ENCODE measurements around the gene DOCK7.
"Not testable (repeated sequence)": the region's sequence is repeated elsewhere in the genome, so short reads cannot be mapped to it uniquely, and the experiment has no call there.

The DOCK7 gene

DNA sequence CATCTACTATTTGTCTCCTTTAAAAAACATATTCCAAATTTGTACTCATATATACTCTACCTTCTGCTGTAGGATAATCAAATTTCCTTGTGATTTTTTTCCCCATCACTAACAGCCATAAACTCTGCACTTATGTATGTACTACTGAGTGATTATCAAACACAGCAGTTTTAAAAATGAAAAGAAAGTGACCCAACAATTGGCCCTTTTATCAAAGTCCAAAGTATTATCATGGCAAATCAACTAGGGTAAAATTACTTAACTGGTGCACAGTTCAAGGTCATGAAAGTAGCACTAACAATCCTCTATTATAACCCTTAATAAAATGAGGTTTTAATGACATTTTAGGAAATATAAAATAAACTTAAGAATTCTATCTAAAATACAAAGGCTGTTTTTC lies 79.3 kb downstream of the DOCK7 start:
- Histone ChIP-seq H3K4me1 (ENCODE audit: insufficient read depth, low read length) (peaks cover 3% of the 10 kb centered on the region; the same call in 1 of the 2 replicates), H3K9ac (ENCODE audit: low read depth, low read length) (no peak overlapping the region), H3K9me3 (ENCODE audit: control insufficient read depth, insufficient read depth, low read length) (no peaks in the 10 kb centered on the region), H3K36me3 (ENCODE audit: insufficient read depth, low read length) (no peaks in the 10 kb centered on the region)

DNA sequence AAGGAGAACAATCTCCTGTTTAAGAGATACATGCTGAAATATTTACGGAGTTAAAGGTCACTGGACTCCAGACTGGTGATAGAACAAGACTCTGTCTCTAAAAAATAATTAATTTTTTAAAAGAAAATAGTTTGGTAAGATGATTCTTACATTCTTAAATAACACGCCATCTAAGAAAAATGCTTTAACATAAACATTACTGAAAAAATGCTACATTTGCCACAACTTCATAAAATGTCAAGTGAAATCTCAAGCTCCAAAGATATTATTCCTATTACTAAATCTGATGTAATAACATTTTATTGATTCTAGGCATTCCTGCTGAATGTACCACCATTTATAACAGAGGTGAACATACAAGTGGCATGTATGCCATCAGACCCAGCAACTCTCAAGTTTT lies 86.7 kb downstream of the DOCK7 start:
- Histone ChIP-seq H3K9me3 (ENCODE audit: control insufficient read depth, insufficient read depth, low read length) (no peaks in the 10 kb centered on the region), H3K36me3 (ENCODE audit: insufficient read depth, low read length) (no peaks in the 10 kb centered on the region), H3K9ac (ENCODE audit: low read depth, low read length) (no peak overlapping the region), H3K4me1 (ENCODE audit: insufficient read depth, low read length) (no peaks in the 10 kb centered on the region)

GRCh38 chr1:62599044-62599443 lies 89.1 kb downstream of the DOCK7 start:
- Histone ChIP-seq H3K36me3 (ENCODE audit: insufficient read depth, low read length) (no peaks in the 10 kb centered on the region), H3K9me3 (ENCODE audit: control insufficient read depth, insufficient read depth, low read length) (no peaks in the 10 kb centered on the region), H3K4me1 (ENCODE audit: insufficient read depth, low read length) (peaks cover 2% of the 10 kb centered on the region; the same call in 1 of the 2 replicates), H3K9ac (ENCODE audit: low read depth, low read length) (no peak overlapping the region)

DNA sequence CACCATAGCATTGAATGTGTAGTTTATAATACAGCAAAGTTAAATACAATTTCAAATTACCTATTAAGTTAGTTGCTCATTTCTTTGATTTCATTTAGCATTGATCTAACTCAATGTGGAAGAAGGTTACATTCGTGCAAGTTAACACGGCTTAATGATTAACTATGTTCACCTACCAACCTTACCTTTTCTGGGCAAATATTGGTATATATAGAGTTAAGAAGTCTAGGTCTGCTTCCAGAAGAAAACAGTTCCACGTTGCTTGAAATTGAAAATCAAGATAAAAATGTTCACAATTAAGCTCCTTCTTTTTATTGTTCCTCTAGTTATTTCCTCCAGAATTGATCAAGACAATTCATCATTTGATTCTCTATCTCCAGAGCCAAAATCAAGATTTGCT lies 90.9 kb downstream of the DOCK7 start, which contains the start of gene ANGPTL3:
ANGPTL3 (plus strand) TSS at position 240 of the 400 bp plus-strand sequence; CDS start at position 287, 47 bp downstream.
- no peak within 1 kb of the TSS for H3K9ac ChIP-seq (ENCODE audit: low read depth, low read length)
- H3K4me1 ChIP-seq (ENCODE audit: insufficient read depth, low read length): peaks cover 5% of the 10 kb centered on the region; the same call in 1 of the 2 replicates
- no peaks in the 10 kb centered on the region for H3K36me3 ChIP-seq (ENCODE audit: insufficient read depth, low read length)
- H3K9me3 ChIP-seq (ENCODE audit: control insufficient read depth, insufficient read depth, low read length): no peaks in the 10 kb centered on the region

DNA sequence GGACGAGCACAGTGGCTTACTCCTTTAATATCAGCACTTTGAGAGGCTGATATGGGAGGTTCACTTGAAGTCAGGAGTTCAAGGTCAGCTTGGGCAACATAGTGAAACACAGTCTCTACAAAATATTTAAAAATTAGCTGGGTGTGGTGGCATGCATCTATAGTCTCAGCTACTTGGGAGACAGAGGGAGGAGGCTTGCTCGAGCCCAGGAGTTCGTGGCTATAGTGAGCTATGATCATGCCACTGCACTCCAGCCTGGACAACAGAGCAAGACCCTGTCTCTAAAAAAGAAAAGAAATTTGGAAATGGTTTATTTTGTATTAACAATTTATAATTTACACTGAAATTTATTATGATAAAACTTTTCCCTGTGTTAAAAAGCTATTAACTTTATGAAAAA lies 92.5 kb downstream of the DOCK7 start:
- Histone ChIP-seq H3K36me3 (ENCODE audit: insufficient read depth, low read length) (no peaks in the 10 kb centered on the region), H3K9ac (ENCODE audit: low read depth, low read length) (no peak overlapping the region), H3K9me3 (ENCODE audit: control insufficient read depth, insufficient read depth, low read length) (no peaks in the 10 kb centered on the region), H3K4me1 (ENCODE audit: insufficient read depth, low read length) (peaks cover 5% of the 10 kb centered on the region; the same call in 1 of the 2 replicates)

DNA sequence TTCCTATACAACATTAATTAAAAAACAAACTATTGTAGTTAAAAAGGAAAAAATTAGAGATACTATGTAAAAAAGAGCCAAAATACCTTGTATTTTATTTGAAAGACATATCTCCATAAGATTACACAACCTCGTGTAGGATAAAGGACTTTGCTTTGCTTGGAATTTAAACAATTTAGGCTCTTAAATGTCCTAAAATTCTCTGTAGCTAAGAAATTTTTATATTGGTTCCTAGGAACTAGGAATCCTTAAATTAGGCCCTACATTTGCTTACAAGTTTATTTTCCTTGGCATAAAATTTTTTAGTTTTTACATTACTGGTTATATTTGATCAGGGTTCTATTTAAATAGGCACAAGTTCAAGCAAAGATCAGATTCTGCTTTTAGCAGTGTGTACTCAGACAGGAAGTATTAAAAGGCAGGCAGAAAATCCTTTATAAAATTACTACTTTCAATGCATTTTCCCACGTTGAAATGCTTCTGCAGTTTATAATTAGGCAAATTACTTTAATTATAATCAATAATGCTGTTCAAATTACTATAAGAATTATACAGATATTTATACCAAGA lies 94.3 kb downstream of the DOCK7 start:
- H3K36me3 ChIP-seq (ENCODE audit: insufficient read depth, low read length): no peaks in the 10 kb centered on the region
- H3K4me1 ChIP-seq (ENCODE audit: insufficient read depth, low read length): peaks cover 5% of the 10 kb centered on the region; the same call in 1 of the 2 replicates
- no peaks in the 10 kb centered on the region for H3K9me3 ChIP-seq (ENCODE audit: control insufficient read depth, insufficient read depth, low read length)
- H3K9ac ChIP-seq (ENCODE audit: low read depth, low read length): no peak overlapping the region

DNA sequence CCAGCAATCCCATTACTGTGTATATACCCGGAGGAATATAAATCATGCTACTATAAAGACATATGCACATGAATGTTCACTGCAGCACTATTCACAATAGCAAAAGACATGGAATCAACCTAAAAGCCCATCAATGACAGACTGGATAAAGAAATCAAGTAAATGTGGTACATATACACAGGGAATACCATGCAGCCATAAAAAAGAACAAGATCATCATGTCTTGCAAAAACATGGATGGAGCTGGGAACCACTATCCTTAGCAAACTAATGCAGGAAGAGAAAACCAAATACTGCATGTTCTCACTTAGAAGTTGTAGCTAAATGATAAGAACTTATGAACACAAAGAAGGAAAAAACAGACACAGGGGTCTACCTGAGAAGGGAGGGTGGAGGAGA lies 97.2 kb downstream of the DOCK7 start:
- Histone ChIP-seq H3K36me3 (ENCODE audit: insufficient read depth, low read length) (no peaks in the 10 kb centered on the region), H3K4me1 (ENCODE audit: insufficient read depth, low read length) (peaks cover 6% of the 10 kb centered on the region), H3K9me3 (ENCODE audit: control insufficient read depth, insufficient read depth, low read length) (no peaks in the 10 kb centered on the region), H3K9ac (ENCODE audit: low read depth, low read length) (no peak overlapping the region)

GRCh38 chr1:62590255-62590969 lies 97.8 kb downstream of the DOCK7 start:
- Histone ChIP-seq H3K9me3 (ENCODE audit: control insufficient read depth, insufficient read depth, low read length) (no peaks in the 10 kb centered on the region), H3K9ac (ENCODE audit: low read depth, low read length) (no peak overlapping the region), H3K36me3 (ENCODE audit: insufficient read depth, low read length) (no peaks in the 10 kb centered on the region), H3K4me1 (ENCODE audit: insufficient read depth, low read length) (peaks cover 10% of the 10 kb centered on the region)

- Histone ChIP-seq H3K4me1 (ENCODE audit: insufficient read depth, low read length) (peaks cover 14% of the 10 kb centered on the region), H3K36me3 (ENCODE audit: insufficient read depth, low read length) (no peaks in the 10 kb centered on the region), H3K9me3 (ENCODE audit: control insufficient read depth, insufficient read depth, low read length) (peaks cover 3% of the 10 kb centered on the region; the same call in 1 of the 2 replicates), H3K9ac (ENCODE audit: low read depth, low read length) (no peak overlapping the region)
Measured at GRCh38 chr1:62589321-62589720, 98.9 kb downstream of the DOCK7 start.

GRCh38 chr1:62588000-62588399 lies 100.2 kb downstream of the DOCK7 start:
- Histone ChIP-seq H3K4me1 (ENCODE audit: insufficient read depth, low read length) (peaks cover 9% of the 10 kb centered on the region), H3K9ac (ENCODE audit: low read depth, low read length) (no peak overlapping the region), H3K36me3 (ENCODE audit: insufficient read depth, low read length) (no peaks in the 10 kb centered on the region), H3K9me3 (ENCODE audit: control insufficient read depth, insufficient read depth, low read length) (peaks cover 3% of the 10 kb centered on the region; the same call in 1 of the 2 replicates)

DNA sequence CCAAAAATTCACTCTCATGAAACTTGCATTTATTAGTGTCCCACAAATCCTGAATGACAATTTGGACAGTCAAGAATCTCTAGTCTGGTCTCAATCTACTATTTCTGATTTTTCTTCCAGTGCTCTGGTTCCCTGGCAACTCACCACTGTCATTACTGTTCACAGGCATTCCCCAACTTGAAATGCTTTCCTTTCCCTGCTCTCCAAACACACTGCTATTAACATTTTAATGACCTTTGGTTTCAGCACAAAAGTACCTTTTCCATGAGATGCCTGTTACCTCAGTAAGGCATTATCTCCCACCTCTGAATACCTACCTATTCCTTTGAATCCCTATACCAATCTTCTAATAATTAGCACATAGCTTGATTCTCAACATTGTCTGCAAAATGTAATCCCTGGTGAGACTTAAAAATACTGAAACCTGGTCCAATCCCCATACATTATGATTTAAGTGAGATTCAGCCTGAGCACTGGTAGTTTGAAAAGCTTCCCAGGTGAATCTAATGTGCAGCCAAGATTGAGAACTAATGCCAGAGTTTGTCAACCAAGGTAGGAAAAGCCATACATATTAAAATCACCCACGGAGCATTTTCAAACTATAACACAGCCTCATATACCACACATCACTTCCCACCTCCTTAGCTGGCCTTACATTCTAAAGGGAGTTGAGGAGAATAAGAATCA lies 102.6 kb downstream of the DOCK7 start:
- H3K9ac ChIP-seq (ENCODE audit: low read depth, low read length): no peak overlapping the region
- no peaks in the 10 kb centered on the region for H3K36me3 ChIP-seq (ENCODE audit: insufficient read depth, low read length)
- H3K9me3 ChIP-seq (ENCODE audit: control insufficient read depth, insufficient read depth, low read length): peaks cover 3% of the 10 kb centered on the region; the same call in 1 of the 2 replicates
- H3K4me1 ChIP-seq (ENCODE audit: insufficient read depth, low read length): peaks cover 9% of the 10 kb centered on the region

DNA sequence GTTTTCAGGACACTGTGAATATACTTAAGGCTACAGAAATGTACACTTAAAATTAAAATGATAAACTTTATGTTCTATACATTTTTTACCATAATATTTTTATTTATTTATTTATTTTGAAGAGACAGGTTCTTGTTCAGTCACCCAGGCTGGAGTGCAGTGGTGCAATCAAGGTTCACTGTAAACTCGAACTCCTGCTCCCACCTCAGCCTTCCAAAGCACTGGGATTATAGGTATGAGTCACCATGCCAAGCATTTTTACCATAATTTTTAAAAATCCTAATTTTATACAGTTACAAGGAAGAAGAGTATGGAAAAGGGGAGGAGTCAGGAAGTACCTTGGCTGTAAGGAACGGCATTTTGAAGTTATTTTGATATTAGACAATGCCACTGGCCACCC lies 114.5 kb downstream of the DOCK7 start:
- no peaks in the 10 kb centered on the region for H3K36me3 ChIP-seq (ENCODE audit: insufficient read depth, low read length)
- no peaks in the 10 kb centered on the region for H3K4me1 ChIP-seq (ENCODE audit: insufficient read depth, low read length)
- H3K9ac ChIP-seq (ENCODE audit: low read depth, low read length): no peak overlapping the region
- H3K9me3 ChIP-seq (ENCODE audit: control insufficient read depth, insufficient read depth, low read length): no peaks in the 10 kb centered on the region

GRCh38 chr1:62572476-62572875 lies 115.7 kb downstream of the DOCK7 start:
- Histone ChIP-seq H3K4me1 (ENCODE audit: insufficient read depth, low read length) (no peaks in the 10 kb centered on the region), H3K36me3 (ENCODE audit: insufficient read depth, low read length) (no peaks in the 10 kb centered on the region), H3K9ac (ENCODE audit: low read depth, low read length) (no peak overlapping the region), H3K9me3 (ENCODE audit: control insufficient read depth, insufficient read depth, low read length) (no peaks in the 10 kb centered on the region)

DNA sequence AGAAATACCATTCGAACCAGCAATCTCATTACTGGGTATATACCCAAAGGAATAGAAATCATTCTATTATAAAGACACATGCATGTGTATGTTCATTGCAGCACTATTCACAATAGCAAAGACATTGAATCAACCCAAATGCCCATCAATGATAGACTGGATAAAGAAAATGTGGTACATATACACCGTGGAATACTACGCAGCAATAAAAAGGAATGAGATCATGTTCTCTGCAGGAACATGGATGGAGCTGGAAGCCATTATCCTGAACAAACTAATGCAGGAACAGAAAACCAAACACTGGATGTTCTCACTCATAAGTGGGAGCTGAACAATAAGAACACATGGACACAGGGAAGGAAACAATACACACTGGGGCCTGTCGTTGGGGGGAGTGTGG lies 116.7 kb downstream of the DOCK7 start:
- not testable (repeated sequence) for H3K4me1 ChIP-seq (ENCODE audit: insufficient read depth, low read length); H3K9me3 ChIP-seq (ENCODE audit: control insufficient read depth, insufficient read depth, low read length); H3K36me3 ChIP-seq (ENCODE audit: insufficient read depth, low read length); H3K9ac ChIP-seq (ENCODE audit: low read depth, low read length)

DNA sequence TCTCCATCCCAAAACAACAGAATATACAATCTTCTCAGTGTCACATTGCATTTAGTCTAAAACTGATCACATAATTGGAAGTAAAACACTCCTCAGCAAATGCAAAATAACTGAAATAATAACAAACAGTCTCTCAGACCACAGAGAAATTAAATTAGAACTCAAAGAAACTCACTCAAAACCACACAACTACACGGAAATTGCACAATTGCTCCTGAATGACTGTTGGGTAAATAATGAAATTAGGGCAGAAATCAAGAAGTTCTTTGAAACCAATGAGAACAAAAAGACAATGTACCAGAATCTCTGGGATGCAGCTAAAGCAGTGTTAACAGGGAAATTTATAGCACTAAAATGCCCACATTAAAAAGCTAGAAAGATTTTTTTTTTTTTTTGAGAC lies 120.3 kb downstream of the DOCK7 start:
- H3K36me3 ChIP-seq (ENCODE audit: insufficient read depth, low read length); H3K9ac ChIP-seq (ENCODE audit: low read depth, low read length); H3K4me1 ChIP-seq (ENCODE audit: insufficient read depth, low read length); H3K9me3 ChIP-seq (ENCODE audit: control insufficient read depth, insufficient read depth, low read length): not testable (repeated sequence)
